Measurements from ENCODE around the gene CASTOR1.

The CASTOR1 gene

GRCh38 chr22:30244066-30244465 lies 45.2 kb downstream of the CASTOR1 start:
- Mint-ChIP-seq H3K9me3 (no peaks in the 10 kb centered on the region), H3K27ac (peak overlapping the region; percentile 94), H3K4me3 (peak overlapping the region; percentile 98), H3K4me1 (peaks cover 38% of the 10 kb centered on the region), H3K36me3 (peaks cover 11% of the 10 kb centered on the region), H3K27me3 (no peaks in the 10 kb centered on the region)

- Mint-ChIP-seq H3K27me3 (no peaks in the 10 kb centered on the region), H3K36me3 (peaks cover 11% of the 10 kb centered on the region), H3K9me3 (no peaks in the 10 kb centered on the region), H3K4me3 (peak overlapping the region; percentile 98), H3K27ac (no peak overlapping the region), H3K4me1 (peaks cover 36% of the 10 kb centered on the region)
Measured at GRCh38 chr22:30243661-30244060, 45.6 kb downstream of the CASTOR1 start.

- Mint-ChIP-seq H3K27me3 (no peaks in the 10 kb centered on the region), H3K9me3 (no peaks in the 10 kb centered on the region), H3K4me3 (peak overlapping the region; percentile 7), H3K27ac (no peak overlapping the region), H3K36me3 (peaks cover 11% of the 10 kb centered on the region), H3K4me1 (peaks cover 19% of the 10 kb centered on the region)
Measured at GRCh38 chr22:30241576-30242371, 47.5 kb downstream of the CASTOR1 start.

- Mint-ChIP-seq H3K4me3 (no peak overlapping the region), H3K36me3 (peaks cover 11% of the 10 kb centered on the region), H3K4me1 (peaks cover 16% of the 10 kb centered on the region), H3K27me3 (no peaks in the 10 kb centered on the region), H3K9me3 (no peaks in the 10 kb centered on the region), H3K27ac (peak overlapping the region; percentile 62)
Measured at GRCh38 chr22:30240541-30241417, 48.5 kb downstream of the CASTOR1 start.

GRCh38 chr22:30239488-30240405 lies 49.6 kb downstream of the CASTOR1 start:
- H3K4me3 Mint-ChIP-seq, result no peak overlapping the region
- peaks cover 10% of the 10 kb centered on the region for H3K4me1 Mint-ChIP-seq
- H3K27me3 Mint-ChIP-seq, result no peaks in the 10 kb centered on the region
- no peak overlapping the region for H3K27ac Mint-ChIP-seq
- peaks cover 11% of the 10 kb centered on the region for H3K36me3 Mint-ChIP-seq
- no peaks in the 10 kb centered on the region for H3K9me3 Mint-ChIP-seq

GRCh38 chr22:30238661-30239487 lies 50.4 kb downstream of the CASTOR1 start:
- Mint-ChIP-seq H3K27ac (no peak overlapping the region), H3K27me3 (no peaks in the 10 kb centered on the region), H3K4me3 (no peak overlapping the region), H3K36me3 (peaks cover 4% of the 10 kb centered on the region), H3K4me1 (peaks cover 3% of the 10 kb centered on the region), H3K9me3 (no peaks in the 10 kb centered on the region)

- H3K4me3 Mint-ChIP-seq, result no peak overlapping the region
- peaks cover 3% of the 10 kb centered on the region for H3K36me3 Mint-ChIP-seq
- no peak overlapping the region for H3K27ac Mint-ChIP-seq
- H3K9me3 Mint-ChIP-seq, result no peaks in the 10 kb centered on the region
- H3K4me1 Mint-ChIP-seq, result peaks cover 3% of the 10 kb centered on the region
- no peaks in the 10 kb centered on the region for H3K27me3 Mint-ChIP-seq
Measured at GRCh38 chr22:30238136-30238535, 51.2 kb downstream of the CASTOR1 start.

- Mint-ChIP-seq H3K27me3 (no peaks in the 10 kb centered on the region), H3K27ac (no peak overlapping the region), H3K4me3 (no peak overlapping the region), H3K9me3 (no peaks in the 10 kb centered on the region), H3K36me3 (no peaks in the 10 kb centered on the region), H3K4me1 (no peaks in the 10 kb centered on the region)
Measured at GRCh38 chr22:30236875-30237274, 52.4 kb downstream of the CASTOR1 start.

- H3K36me3 Mint-ChIP-seq, result no peaks in the 10 kb centered on the region
Measured at GRCh38 chr22:30235687-30236170, 53.6 kb downstream of the CASTOR1 start.

More at GRCh38 chr22:30235687-30236170, 53.6 kb downstream of the CASTOR1 start:
- Mint-ChIP-seq H3K27ac (no peak overlapping the region), H3K4me1 (no peaks in the 10 kb centered on the region), H3K4me3 (no peak overlapping the region), H3K27me3 (no peaks in the 10 kb centered on the region), H3K9me3 (no peaks in the 10 kb centered on the region)
